Caco-2 (cell line): ENCODE measurements around the gene KBTBD12. TPM values are rescaled to one million over a fixed set of nuclear protein-coding genes. Genes with fewer than 3 reads are reported as not detected.

Source experiments
- BruUV-seq: library from RNA; stranded (reverse); fragments of 400-500 nt; replicated peaks from 2 replicates; lab custom pipeline; 2021; lab: Mats Ljungman, UMichigan
- CTCF ChIA-PET: fragments of 300-600 bp; sonication (Branson Sonifier 250); formaldehyde crosslinking; loops from one replicate; lab custom pipeline; 2022; ENCODE audit warnings: antibody characterized with exemption; lab: Charles Lee
- POLR2A ChIA-PET: fragments of 300-600 bp; sonication (Branson Sonifier 250); formaldehyde crosslinking; loops from one replicate; lab custom pipeline; 2022; ENCODE audit warnings: antibody characterized with exemption; lab: Charles Lee
- DNase-seq, 2 experiments: peaks; one replicate each; pipeline versions ENCODE4 v3.0.0 to v3.0.0-alpha.2; 2020 to 2022
- H3K27me3 ChIP-seq: replicated peaks from 2 replicates; pipeline ENCODE4 v1.6.0; 2011; ENCODE audit warnings: low read length; ENCODE audit not compliant: control insufficient read depth, insufficient read depth
- H3K36me3 ChIP-seq: 2 replicates; pipeline ENCODE4 v1.5.1; 2011; ENCODE audit warnings: low read length; ENCODE audit not compliant: control insufficient read depth, insufficient read depth
- H3K4me1 ChIP-seq: fragments of 250-450 bp; sonication (Bioruptor Pico); 2 replicates; pipeline ENCODE4 v1.5.1; 2020; ENCODE audit warnings: mild to moderate bottlenecking
- H3K4me3 ChIP-seq: 2 replicates; pipeline ENCODE4 v1.5.1; 2011; ENCODE audit warnings: low read depth, mild to moderate bottlenecking, control low read depth, low read length
- H3K9me3 ChIP-seq: fragments of 250-450 bp; sonication (Bioruptor Pico); 2 replicates; pipeline ENCODE4 v1.5.1; 2020; ENCODE audit warnings: mild to moderate bottlenecking, moderate library complexity
- H3K27ac Mint-ChIP-seq: one replicate; pipeline ENCODE4 v1.8.0; 2022; ENCODE audit warnings: mixed read lengths; ENCODE audit not compliant: unreplicated experiment
- H3K27me3 Mint-ChIP-seq: one replicate; pipeline ENCODE4 v1.8.0; 2022; ENCODE audit warnings: mixed read lengths; ENCODE audit not compliant: insufficient read depth, unreplicated experiment
- H3K36me3 Mint-ChIP-seq: one replicate; pipeline ENCODE4 v1.8.0; 2022; ENCODE audit warnings: mild to moderate bottlenecking, mixed read lengths; ENCODE audit not compliant: insufficient read depth, unreplicated experiment
- H3K4me1 Mint-ChIP-seq: one replicate; pipeline ENCODE4 v1.8.0; 2022; ENCODE audit warnings: low read depth, mixed read lengths; ENCODE audit not compliant: unreplicated experiment
- H3K4me3 Mint-ChIP-seq: one replicate; pipeline ENCODE4 v1.8.0; 2022; ENCODE audit warnings: mild to moderate bottlenecking, moderate library complexity, mixed read lengths; ENCODE audit not compliant: unreplicated experiment
- H3K9me3 Mint-ChIP-seq: one replicate; pipeline ENCODE4 v1.8.0; 2022; ENCODE audit warnings: mixed read lengths; ENCODE audit not compliant: unreplicated experiment
- intact Hi-C: fragments of 100-400 bp; cut with micrococcal nuclease; formaldehyde crosslinking; loops from one replicate; pipeline ENCODE4 v1.10.0; 2022; ENCODE audit not compliant: unreplicated experiment
- total RNA-seq: library from RNA; stranded (reverse); gene quantifications from 2 replicates; pipeline ENCODE4 v1.2.3, GENCODE V29; 2022
- TF ChIP-seq, protein P1 (sequence below), 2 experiments: fragments of 200-600 bp in 1 of 2; IDR thresholded peaks; 1 replicate in 1 of 2; 2 replicates in 1 of 2; pipeline versions ENCODE4 v1.5.1 to v1.8.0; 2011 to 2022; ENCODE audit warnings: antibody characterized with exemption in 1 of 2, control low read depth in 1 of 2, inconsistent platforms in 1 of 2, low read depth in 1 of 2, low read length in 1 of 2, mild to moderate bottlenecking in 1 of 2, moderate library complexity in 1 of 2; ENCODE audit not compliant: insufficient read depth in 1 of 2, severe bottlenecking in 1 of 2, unreplicated experiment in 1 of 2

Gene KBTBD12
- total RNA-seq, 1 experiment from 2014 or later, result not detected

DNA sequence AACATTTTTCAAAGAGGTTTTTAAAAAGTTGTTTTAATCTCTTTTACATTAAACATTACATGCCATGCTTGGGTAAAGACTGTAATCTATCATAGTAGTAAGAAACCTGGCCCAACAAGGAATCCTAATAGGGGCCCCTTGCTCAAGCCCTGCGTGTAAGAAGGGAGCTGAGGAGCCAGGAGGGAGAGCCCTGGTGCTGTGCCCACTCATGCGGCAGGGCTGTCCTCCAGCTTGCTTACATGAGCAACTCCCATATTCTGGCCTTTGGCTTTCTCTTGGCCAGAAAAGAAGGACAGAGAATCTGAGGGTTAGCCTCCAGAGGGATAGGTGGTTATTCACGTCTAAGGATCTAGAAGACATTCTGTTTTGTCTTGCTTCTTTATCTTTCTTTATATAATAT lies 49.8 kb downstream of the KBTBD12 start:
- Histone ChIP-seq H3K4me3 (no peak overlapping the region), H3K9me3 (no peaks in the 10 kb centered on the region), H3K36me3 (no peaks in the 10 kb centered on the region), H3K4me1 (peaks cover 5% of the 10 kb centered on the region; the same call in 1 of the 2 replicates), H3K27me3 (no peaks in the 10 kb centered on the region)
- intact Hi-C loops, result no loop called here
- H3K27me3 Mint-ChIP-seq, result peaks cover 13% of the 10 kb centered on the region
- H3K9me3 Mint-ChIP-seq, result peaks cover 14% of the 10 kb centered on the region
- H3K36me3 Mint-ChIP-seq, result no peaks in the 10 kb centered on the region
- no peak overlapping the region for H3K27ac Mint-ChIP-seq
- H3K4me1 Mint-ChIP-seq, result peaks cover 22% of the 10 kb centered on the region
- no peak for DNase-seq
- CTCF ChIA-PET, result interaction anchor here (0.6 kb wide), 1 partner anchor 49 kb away, joined by 7 read pairs; no protein-coding TSS in a partner anchor
- H3K4me3 Mint-ChIP-seq, result no peak overlapping the region
- BruUV-seq, result no TSS peak
- POLR2A ChIA-PET, result no interaction called here
- TF ChIP-seq, protein P1, sequence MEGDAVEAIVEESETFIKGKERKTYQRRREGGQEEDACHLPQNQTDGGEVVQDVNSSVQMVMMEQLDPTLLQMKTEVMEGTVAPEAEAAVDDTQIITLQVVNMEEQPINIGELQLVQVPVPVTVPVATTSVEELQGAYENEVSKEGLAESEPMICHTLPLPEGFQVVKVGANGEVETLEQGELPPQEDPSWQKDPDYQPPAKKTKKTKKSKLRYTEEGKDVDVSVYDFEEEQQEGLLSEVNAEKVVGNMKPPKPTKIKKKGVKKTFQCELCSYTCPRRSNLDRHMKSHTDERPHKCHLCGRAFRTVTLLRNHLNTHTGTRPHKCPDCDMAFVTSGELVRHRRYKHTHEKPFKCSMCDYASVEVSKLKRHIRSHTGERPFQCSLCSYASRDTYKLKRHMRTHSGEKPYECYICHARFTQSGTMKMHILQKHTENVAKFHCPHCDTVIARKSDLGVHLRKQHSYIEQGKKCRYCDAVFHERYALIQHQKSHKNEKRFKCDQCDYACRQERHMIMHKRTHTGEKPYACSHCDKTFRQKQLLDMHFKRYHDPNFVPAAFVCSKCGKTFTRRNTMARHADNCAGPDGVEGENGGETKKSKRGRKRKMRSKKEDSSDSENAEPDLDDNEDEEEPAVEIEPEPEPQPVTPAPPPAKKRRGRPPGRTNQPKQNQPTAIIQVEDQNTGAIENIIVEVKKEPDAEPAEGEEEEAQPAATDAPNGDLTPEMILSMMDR (IDR thresholded peaks at IDR 0.05; ENCODE audit: insufficient read depth in 1 of 2, low read depth in 1 of 2, low read length in 1 of 2, severe bottlenecking in 1 of 2, unreplicated experiment in 1 of 2), result no peak

DNA sequence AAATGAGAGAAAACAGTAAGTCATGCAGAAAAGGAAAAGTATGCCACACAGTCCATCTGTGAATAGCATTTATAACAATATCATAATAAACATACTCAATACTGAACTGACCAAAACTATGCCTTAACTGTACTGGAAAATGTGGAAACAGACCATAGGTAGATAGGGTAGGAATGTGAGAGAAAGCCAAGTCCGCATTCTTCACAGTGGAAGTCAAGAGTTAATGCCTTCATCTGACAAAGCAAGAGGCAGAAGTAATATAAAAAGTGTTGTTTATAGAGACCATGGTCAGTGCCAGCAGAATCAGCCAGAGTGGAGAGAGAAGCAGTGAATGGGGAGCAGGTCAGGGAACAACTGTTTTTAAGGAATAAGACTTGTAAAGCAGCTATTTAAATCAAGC lies 52.3 kb downstream of the KBTBD12 start:
- H3K4me3 ChIP-seq, result no peak overlapping the region
- no peak overlapping the region for H3K27ac Mint-ChIP-seq
- intact Hi-C loops, result no loop called here
- peaks cover 3% of the 10 kb centered on the region for H3K4me1 Mint-ChIP-seq
- no peaks in the 10 kb centered on the region for H3K9me3 ChIP-seq
- H3K27me3 Mint-ChIP-seq, result peaks cover 15% of the 10 kb centered on the region
- no peak for DNase-seq
- H3K4me1 ChIP-seq, result no peaks in the 10 kb centered on the region
- H3K36me3 ChIP-seq, result no peaks in the 10 kb centered on the region
- peaks cover 14% of the 10 kb centered on the region for H3K9me3 Mint-ChIP-seq
- no peaks in the 10 kb centered on the region for H3K27me3 ChIP-seq
- POLR2A ChIA-PET, result no interaction called here
- no peaks in the 10 kb centered on the region for H3K36me3 Mint-ChIP-seq
- no TSS peak for BruUV-seq
- H3K4me3 Mint-ChIP-seq, result no peak overlapping the region
- TF ChIP-seq, protein P1 (IDR thresholded peaks at IDR 0.05; ENCODE audit: insufficient read depth in 1 of 2, low read depth in 1 of 2, low read length in 1 of 2, severe bottlenecking in 1 of 2, unreplicated experiment in 1 of 2), result no peak
- CTCF ChIA-PET, result no interaction called here

DNA sequence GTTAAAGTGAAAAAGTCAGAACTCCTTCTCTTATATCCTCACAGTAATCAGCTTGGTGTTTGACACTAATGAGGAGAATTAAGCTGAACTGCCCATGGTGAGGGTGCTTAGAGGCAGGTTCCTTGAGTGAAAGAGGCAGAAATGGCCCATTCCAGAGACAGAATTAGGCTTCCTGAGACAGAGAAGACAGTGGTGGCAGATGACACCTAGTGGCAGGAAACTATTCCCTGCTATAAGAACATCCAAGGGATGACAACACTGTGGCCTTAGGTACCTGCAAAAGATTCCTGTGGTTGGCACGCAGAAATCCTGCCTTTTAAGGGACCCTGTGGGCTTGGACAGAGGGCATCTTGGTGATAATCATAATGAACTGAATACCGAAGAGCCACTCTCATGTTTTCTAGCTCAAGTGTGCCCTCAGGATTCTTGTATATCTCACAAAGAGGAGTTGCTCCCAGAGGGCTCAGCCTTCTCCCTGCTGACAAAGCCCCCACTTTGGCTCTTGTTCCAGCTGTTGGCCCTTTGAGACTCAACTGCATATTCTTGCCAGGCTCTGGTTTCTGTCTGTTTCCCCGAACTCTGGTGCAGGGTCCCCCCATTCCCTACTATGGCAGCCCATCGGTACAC lies 56.0 kb downstream of the KBTBD12 start:
- H3K9me3 Mint-ChIP-seq, result peaks cover 6% of the 10 kb centered on the region
- no TSS peak for BruUV-seq
- POLR2A ChIA-PET, result no interaction called here
- H3K4me3 ChIP-seq, result no peak overlapping the region
- H3K27me3 Mint-ChIP-seq, result peaks cover 11% of the 10 kb centered on the region
- DNase-seq, result peak in 1 of 2 experiments; percentile 53
- no peak overlapping the region for H3K27ac Mint-ChIP-seq
- no peaks in the 10 kb centered on the region for H3K4me1 Mint-ChIP-seq
- no peaks in the 10 kb centered on the region for H3K36me3 ChIP-seq
- intact Hi-C loops, result loop anchor here (1.0 to 5.0 kb wide), 4 partner anchors 118 to 379 kb away; partner anchors contain the start of gene TPRA1
- no peaks in the 10 kb centered on the region for H3K4me1 ChIP-seq
- H3K27me3 ChIP-seq, result 0 out of 2 replicates have a peak, but pooled peaks cover 2% of the 10 kb centered on the region
- CTCF ChIA-PET, result interaction anchor here (0.6 to 1.5 kb wide), 2 partner anchors 13 to 396 kb away, joined by 4 read pairs; no protein-coding TSS in a partner anchor
- TF ChIP-seq, protein P1 (IDR thresholded peaks at IDR 0.05; ENCODE audit: insufficient read depth in 1 of 2, low read depth in 1 of 2, low read length in 1 of 2, severe bottlenecking in 1 of 2, unreplicated experiment in 1 of 2), result peak; percentile 57 to 81
- no peaks in the 10 kb centered on the region for H3K36me3 Mint-ChIP-seq
- H3K9me3 ChIP-seq, result no peaks in the 10 kb centered on the region
- H3K4me3 Mint-ChIP-seq, result no peak overlapping the region
